Peyer's patch (tissue), 4 donors: ENCODE data around the gene SPDYE4.

Experiments
- CTCF ChIP-seq, 6 experiments: fragments of 450-650 bp in 4 of 6; fragments of 200-600 bp in 2 of 6; sonication (generic) in 1 of 6; IDR thresholded peaks; one replicate each; pipeline ENCODE4 v1.5.1; 2017 to 2019; ENCODE audit warnings: antibody characterized with exemption in 6 of 6, mild to moderate bottlenecking in 3 of 6, moderate library complexity in 1 of 6
- POLR2A ChIP-seq, 2 donors: fragments of 450-650 bp; IDR thresholded peaks; one replicate each; pipeline ENCODE4 v1.5.1; 2017; ENCODE audit warnings: antibody characterized with exemption in 2 of 2, mild to moderate bottlenecking in 2 of 2, moderate library complexity in 2 of 2

- TF ChIP-seq CTCF (IDR thresholded peaks at IDR 0.05) (no peak), POLR2A (IDR thresholded peaks at IDR 0.05) (no peak)
Observed at GRCh38 chr17:8747742-8748141, 10.6 kb downstream of the SPDYE4 start.
